ENCODE measurements around the gene C8A.

Gene C8A

GRCh38 chr1:56961426-56961825, 106.8 kb downstream of the C8A start:
- no peak for DNase-seq (ENCODE audit: low read depth in 1 of 2, low spot score in 1 of 2)
- Histone ChIP-seq H3K27ac (replicated peaks) (no peak overlapping the region), H3K27me3 (ENCODE audit: insufficient read depth, poor library complexity, severe bottlenecking) (no peaks in the 10 kb centered on the region), H3K4me3 (replicated peaks; ENCODE audit: insufficient read depth, low read length) (no peak overlapping the region)
- TF ChIP-seq GABPA (IDR thresholded peaks at IDR 0.05; ENCODE audit: low read depth) (no peak), POLR2AphosphoS5 (IDR thresholded peaks at IDR 0.05; ENCODE audit: low read depth) (no peak), REST (IDR thresholded peaks at IDR 0.05; ENCODE audit: insufficient replicate concordance, low read depth) (no peak), CTCF (IDR thresholded peaks at IDR 0.05; ENCODE audit: insufficient read depth, low read length) (no peak), SPI1 (IDR thresholded peaks at IDR 0.05; ENCODE audit: borderline replicate concordance, low read depth) (no peak)

GRCh38 chr1:56963667-56964066, 109.1 kb downstream of the C8A start:
- no peak overlapping the region for H3K4me3 ChIP-seq (replicated peaks; ENCODE audit: insufficient read depth, low read length)
- no peak overlapping the region for H3K27ac ChIP-seq (replicated peaks)
- no peaks in the 10 kb centered on the region for H3K27me3 ChIP-seq (ENCODE audit: insufficient read depth, poor library complexity, severe bottlenecking)
- DNase-seq (ENCODE audit: low read depth in 1 of 2, low spot score in 1 of 2): no peak
- TF ChIP-seq CTCF (IDR thresholded peaks at IDR 0.05; ENCODE audit: insufficient read depth, low read length) (no peak), GABPA (IDR thresholded peaks at IDR 0.05; ENCODE audit: low read depth) (no peak), SPI1 (IDR thresholded peaks at IDR 0.05; ENCODE audit: borderline replicate concordance, low read depth) (no peak), REST (IDR thresholded peaks at IDR 0.05; ENCODE audit: insufficient replicate concordance, low read depth) (no peak), POLR2AphosphoS5 (IDR thresholded peaks at IDR 0.05; ENCODE audit: low read depth) (no peak)

GRCh38 chr1:56964349-56965017, 109.9 kb downstream of the C8A start:
- TF ChIP-seq POLR2AphosphoS5 (IDR thresholded peaks at IDR 0.05; ENCODE audit: low read depth) (no peak), GABPA (IDR thresholded peaks at IDR 0.05; ENCODE audit: low read depth) (no peak), REST (IDR thresholded peaks at IDR 0.05; ENCODE audit: insufficient replicate concordance, low read depth) (no peak), CTCF (IDR thresholded peaks at IDR 0.05; ENCODE audit: insufficient read depth, low read length) (no peak), SPI1 (IDR thresholded peaks at IDR 0.05; ENCODE audit: borderline replicate concordance, low read depth) (no peak)
- DNase-seq (ENCODE audit: low read depth in 1 of 2, low spot score in 1 of 2): no peak
- H3K4me3 ChIP-seq (replicated peaks; ENCODE audit: insufficient read depth, low read length): no peak overlapping the region

More at GRCh38 chr1:56964349-56965017, 109.9 kb downstream of the C8A start:
- H3K27ac ChIP-seq (replicated peaks): no peak overlapping the region
- no peaks in the 10 kb centered on the region for H3K27me3 ChIP-seq (ENCODE audit: insufficient read depth, poor library complexity, severe bottlenecking)
